GM23338 (cell line): ENCODE data around the gene DNAH10. TPM values are rescaled to one million over a fixed set of nuclear protein-coding genes. Genes with fewer than 3 reads are reported as not detected.

Experiments
- ATAC-seq: fragments of 200-7000 bp; cut with Tn5 transposase; 3 replicates; pipeline ENCODE4 v1.9.1; 2020
- DNase-seq: peaks from one replicate; pipeline ENCODE4 v3.0.0-alpha.2; 2015; ENCODE audit warnings: low spot score
- H2AFZ ChIP-seq: fragments of 200-600 bp; sonication (generic); 2 replicates; pipeline ENCODE4 v1.8.0; 2016; ENCODE audit warnings: antibody characterized with exemption, mild to moderate bottlenecking, moderate library complexity
- H3F3A ChIP-seq: fragments of 200-600 bp; sonication (generic); replicated peaks from 2 replicates; pipeline ENCODE4 v1.8.0; 2017; ENCODE audit warnings: antibody characterized with exemption, mixed run types, low read depth
- H3K27ac ChIP-seq: fragments of 200-600 bp; sonication (generic); 2 replicates; pipeline ENCODE4 v1.6.1; 2016; ENCODE audit warnings: low read depth
- H3K27me3 ChIP-seq: fragments of 200-600 bp; sonication (generic); 2 replicates; pipeline ENCODE4 v1.8.0; 2016; ENCODE audit warnings: mild to moderate bottlenecking, mixed run types, moderate library complexity; ENCODE audit not compliant: insufficient read depth
- H3K36me3 ChIP-seq: fragments of 200-600 bp; sonication (generic); 2 replicates; pipeline ENCODE4 v1.8.0; 2016; ENCODE audit warnings: mild to moderate bottlenecking; ENCODE audit not compliant: insufficient read depth
- H3K4me1 ChIP-seq: fragments of 200-600 bp; sonication (generic); 2 replicates; pipeline ENCODE4 v1.8.0; 2016; ENCODE audit warnings: mild to moderate bottlenecking, moderate library complexity; ENCODE audit not compliant: insufficient read depth
- H3K4me2 ChIP-seq: fragments of 200-600 bp; sonication (generic); 2 replicates; pipeline ENCODE4 v1.7.1; 2017; ENCODE audit warnings: mixed run types
- H3K4me3 ChIP-seq: fragments of 200-600 bp; sonication (generic); 2 replicates; pipeline ENCODE4 v1.6.1; 2016; ENCODE audit warnings: mixed run types
- H3K79me2 ChIP-seq: fragments of 200-600 bp; sonication (generic); replicated peaks from 2 replicates; pipeline ENCODE4 v1.8.0; 2017; ENCODE audit warnings: mild to moderate bottlenecking; ENCODE audit not compliant: insufficient read depth
- H3K9me2 ChIP-seq: fragments of 200-600 bp; sonication (generic); 2 replicates; pipeline ENCODE4 v1.8.0; 2017; ENCODE audit not compliant: insufficient read depth
- H4K20me1 ChIP-seq: fragments of 200-600 bp; sonication (generic); replicated peaks from 2 replicates; pipeline ENCODE4 v1.8.0; 2017; ENCODE audit warnings: mild to moderate bottlenecking; ENCODE audit not compliant: insufficient read depth
- H3K27ac Mint-ChIP-seq: 2 replicates; pipeline ENCODE4 v1.8.0; 2020; ENCODE audit warnings: inconsistent platforms, mild to moderate bottlenecking, moderate library complexity, mixed read lengths
- H3K27me3 Mint-ChIP-seq: 3 replicates; pipeline ENCODE4 v1.8.0; 2022; ENCODE audit warnings: low read depth, mild to moderate bottlenecking, moderate library complexity, mixed read lengths, inconsistent platforms; ENCODE audit not compliant: insufficient read depth, poor library complexity
- H3K36me3 Mint-ChIP-seq: 3 replicates; pipeline ENCODE4 v1.8.0; 2021; ENCODE audit warnings: low read depth, mild to moderate bottlenecking, inconsistent platforms, moderate library complexity, mixed read lengths
- H3K4me1 Mint-ChIP-seq: 3 replicates; pipeline ENCODE4 v1.8.0; 2020; ENCODE audit warnings: mild to moderate bottlenecking, inconsistent platforms, mixed read lengths
- H3K4me3 Mint-ChIP-seq: 3 replicates; pipeline ENCODE4 v1.8.0; 2021; ENCODE audit warnings: moderate library complexity, mild to moderate bottlenecking, inconsistent platforms, mixed read lengths
- H3K9me3 Mint-ChIP-seq: 3 replicates; pipeline ENCODE4 v1.8.0; 2020; ENCODE audit warnings: moderate library complexity, mild to moderate bottlenecking, inconsistent platforms, mixed read lengths
- CREB1 ChIP-seq: fragments of 250-450 bp; sonication (Bioruptor Pico); IDR thresholded peaks from 2 replicates; pipeline ENCODE4 v1.5.0; 2020; ENCODE audit warnings: low read depth, mild to moderate bottlenecking, moderate library complexity
- ETS1 ChIP-seq: IDR thresholded peaks from 2 replicates; pipeline ENCODE4 v1.6.1; 2016; ENCODE audit warnings: antibody characterized with exemption
- EZH2 ChIP-seq: fragments of 200-600 bp; sonication (generic); IDR thresholded peaks from one replicate; pipeline ENCODE4 v1.8.0; 2017; ENCODE audit warnings: antibody characterized with exemption, mild to moderate bottlenecking, low read depth; ENCODE audit not compliant: unreplicated experiment
- NANOG ChIP-seq: IDR thresholded peaks from 2 replicates; pipeline ENCODE4 v1.6.1; 2016; ENCODE audit warnings: antibody characterized with exemption, borderline replicate concordance
- POLR2AphosphoS5 ChIP-seq: IDR thresholded peaks from 2 replicates; pipeline ENCODE4 v1.6.1; 2016; ENCODE audit warnings: antibody characterized with exemption, low read depth
- polyA plus RNA-seq: library from polyadenylated mRNA; unstranded; fragments of >200 nt; fragmentation: Nextera tagmentation; extraction: Ambion mirVana; gene quantifications from 2 replicates; pipeline ENCODE4 v1.2.1, GENCODE V29; 2016
- total RNA-seq: library from RNA; depleted of rRNA; stranded (reverse); fragments of >200 nt; shearing (Covaris generic); gene quantifications from 2 replicates; pipeline ENCODE4 v1.2.3, GENCODE V29; 2014
- TF ChIP-seq, protein P1 (sequence below): IDR thresholded peaks from one replicate; pipeline ENCODE4 v1.6.1; 2018; ENCODE audit warnings: antibody characterized with exemption; ENCODE audit not compliant: unreplicated experiment

The DNAH10 gene
- total and polyA plus RNA-seq, 2 experiments from 2014 or later: 0.03 TPM

- TF ChIP-seq, protein P1, sequence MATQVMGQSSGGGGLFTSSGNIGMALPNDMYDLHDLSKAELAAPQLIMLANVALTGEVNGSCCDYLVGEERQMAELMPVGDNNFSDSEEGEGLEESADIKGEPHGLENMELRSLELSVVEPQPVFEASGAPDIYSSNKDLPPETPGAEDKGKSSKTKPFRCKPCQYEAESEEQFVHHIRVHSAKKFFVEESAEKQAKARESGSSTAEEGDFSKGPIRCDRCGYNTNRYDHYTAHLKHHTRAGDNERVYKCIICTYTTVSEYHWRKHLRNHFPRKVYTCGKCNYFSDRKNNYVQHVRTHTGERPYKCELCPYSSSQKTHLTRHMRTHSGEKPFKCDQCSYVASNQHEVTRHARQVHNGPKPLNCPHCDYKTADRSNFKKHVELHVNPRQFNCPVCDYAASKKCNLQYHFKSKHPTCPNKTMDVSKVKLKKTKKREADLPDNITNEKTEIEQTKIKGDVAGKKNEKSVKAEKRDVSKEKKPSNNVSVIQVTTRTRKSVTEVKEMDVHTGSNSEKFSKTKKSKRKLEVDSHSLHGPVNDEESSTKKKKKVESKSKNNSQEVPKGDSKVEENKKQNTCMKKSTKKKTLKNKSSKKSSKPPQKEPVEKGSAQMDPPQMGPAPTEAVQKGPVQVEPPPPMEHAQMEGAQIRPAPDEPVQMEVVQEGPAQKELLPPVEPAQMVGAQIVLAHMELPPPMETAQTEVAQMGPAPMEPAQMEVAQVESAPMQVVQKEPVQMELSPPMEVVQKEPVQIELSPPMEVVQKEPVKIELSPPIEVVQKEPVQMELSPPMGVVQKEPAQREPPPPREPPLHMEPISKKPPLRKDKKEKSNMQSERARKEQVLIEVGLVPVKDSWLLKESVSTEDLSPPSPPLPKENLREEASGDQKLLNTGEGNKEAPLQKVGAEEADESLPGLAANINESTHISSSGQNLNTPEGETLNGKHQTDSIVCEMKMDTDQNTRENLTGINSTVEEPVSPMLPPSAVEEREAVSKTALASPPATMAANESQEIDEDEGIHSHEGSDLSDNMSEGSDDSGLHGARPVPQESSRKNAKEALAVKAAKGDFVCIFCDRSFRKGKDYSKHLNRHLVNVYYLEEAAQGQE: no peak
- TF ChIP-seq CREB1 (no peak), EZH2 (no peak)
Observed at GRCh38 chr12:123936956-123937706, 175.0 kb downstream of the DNAH10 start (continued).

- no peak overlapping the region for H3K4me3 ChIP-seq
- peaks cover 10% of the 10 kb centered on the region for H3K27me3 Mint-ChIP-seq
- H3K9me3 Mint-ChIP-seq: peaks cover 14% of the 10 kb centered on the region
- H3K36me3 ChIP-seq: no peaks in the 10 kb centered on the region; the same call in 1 of the 2 replicates
- peaks cover 2% of the 10 kb centered on the region; the same call in 1 of the 3 replicates for H3K36me3 Mint-ChIP-seq
- ATAC-seq (no peak; the same call in 2 of the 3 replicates), DNase-seq (no peak)
- H3K27ac ChIP-seq: no peak overlapping the region
- H3K4me1 Mint-ChIP-seq: peaks cover 3% of the 10 kb centered on the region
- H2AFZ ChIP-seq: no peak overlapping the region
- no peak for TF ChIP-seq ETS1
- no peak for TF ChIP-seq NANOG
- TF ChIP-seq CREB1: no peak
- no peak for TF ChIP-seq POLR2AphosphoS5
- H4K20me1 ChIP-seq: no peaks in the 10 kb centered on the region
- no peak overlapping the region for H3K27ac Mint-ChIP-seq
- no peak overlapping the region for H3K4me3 Mint-ChIP-seq
- H3F3A ChIP-seq: no peaks in the 10 kb centered on the region
- no peaks in the 10 kb centered on the region for H3K27me3 ChIP-seq
- H3K9me2 ChIP-seq: no peaks in the 10 kb centered on the region
- no peaks in the 10 kb centered on the region for H3K79me2 ChIP-seq
- no peak overlapping the region for H3K4me2 ChIP-seq
- H3K4me1 ChIP-seq: no peaks in the 10 kb centered on the region
Observed at GRCh38 chr12:123937707-123938591, 175.8 kb downstream of the DNAH10 start.
